ENCODE measurements around the gene PDXDC1.
"Not testable (repeated sequence)": the region's sequence is repeated elsewhere in the genome, so short reads cannot be mapped to it uniquely, and the experiment has no call there.

Gene PDXDC1, protein sequence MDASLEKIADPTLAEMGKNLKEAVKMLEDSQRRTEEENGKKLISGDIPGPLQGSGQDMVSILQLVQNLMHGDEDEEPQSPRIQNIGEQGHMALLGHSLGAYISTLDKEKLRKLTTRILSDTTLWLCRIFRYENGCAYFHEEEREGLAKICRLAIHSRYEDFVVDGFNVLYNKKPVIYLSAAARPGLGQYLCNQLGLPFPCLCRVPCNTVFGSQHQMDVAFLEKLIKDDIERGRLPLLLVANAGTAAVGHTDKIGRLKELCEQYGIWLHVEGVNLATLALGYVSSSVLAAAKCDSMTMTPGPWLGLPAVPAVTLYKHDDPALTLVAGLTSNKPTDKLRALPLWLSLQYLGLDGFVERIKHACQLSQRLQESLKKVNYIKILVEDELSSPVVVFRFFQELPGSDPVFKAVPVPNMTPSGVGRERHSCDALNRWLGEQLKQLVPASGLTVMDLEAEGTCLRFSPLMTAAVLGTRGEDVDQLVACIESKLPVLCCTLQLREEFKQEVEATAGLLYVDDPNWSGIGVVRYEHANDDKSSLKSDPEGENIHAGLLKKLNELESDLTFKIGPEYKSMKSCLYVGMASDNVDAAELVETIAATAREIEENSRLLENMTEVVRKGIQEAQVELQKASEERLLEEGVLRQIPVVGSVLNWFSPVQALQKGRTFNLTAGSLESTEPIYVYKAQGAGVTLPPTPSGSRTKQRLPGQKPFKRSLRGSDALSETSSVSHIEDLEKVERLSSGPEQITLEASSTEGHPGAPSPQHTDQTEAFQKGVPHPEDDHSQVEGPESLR

GRCh38 chr16:14974656-14975417 is at the start of gene PDXDC1:
TSS of gene PDXDC1 (plus strand) at chr16:14975026. CDS start at chr16:14975200, 174 bp downstream.
- peak; percentile 96 for DNase-seq (ENCODE audit: low read depth)

- not testable (repeated sequence) for DNase-seq (ENCODE audit: low read depth)
Observed at GRCh38 chr16:14928064-14928714, 46.6 kb upstream of the PDXDC1 start.

DNA sequence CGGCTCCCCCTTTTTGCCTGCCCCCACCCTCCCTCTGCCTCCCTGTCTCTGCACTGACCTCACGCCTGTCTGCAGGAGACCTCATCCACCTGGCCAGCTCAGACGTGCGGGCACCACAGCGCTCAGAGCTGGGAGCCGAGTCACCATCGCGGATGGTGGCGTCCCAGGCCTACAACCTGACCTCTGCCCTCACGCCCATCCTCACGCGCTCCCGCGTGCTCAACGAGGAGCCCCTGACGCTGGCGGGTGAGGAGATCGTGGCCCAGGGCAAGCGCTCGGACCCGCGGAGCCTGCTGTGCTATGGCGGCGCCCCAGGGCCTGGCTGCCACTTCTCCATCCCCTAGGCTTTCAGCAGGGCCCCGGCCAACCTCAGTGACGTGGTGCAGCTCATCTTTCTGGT is 45.6 kb upstream of the PDXDC1 start:
- DNase-seq (ENCODE audit: low read depth): not testable (repeated sequence)

DNA sequence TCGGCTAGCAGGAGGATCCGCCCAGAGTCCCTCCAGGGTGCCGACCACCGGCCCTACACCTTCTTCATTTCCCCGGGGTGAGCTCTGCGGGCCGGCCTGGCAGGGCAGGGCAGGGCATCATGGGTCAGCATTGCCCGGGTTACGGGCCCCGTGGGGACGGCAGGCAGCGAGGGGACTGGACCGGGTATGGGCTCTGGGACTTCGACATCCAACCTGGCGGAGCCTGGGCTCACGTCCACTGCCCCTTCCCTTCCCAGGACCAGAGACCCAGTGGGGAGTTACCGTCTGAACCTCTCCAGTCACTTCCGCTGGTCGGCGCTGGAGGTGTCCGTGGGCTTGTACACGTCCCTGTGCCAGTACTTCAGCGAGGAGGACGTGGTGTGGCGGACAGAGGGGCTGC is 44.6 kb upstream of the PDXDC1 start:
- not testable (repeated sequence) for DNase-seq (ENCODE audit: low read depth)

GRCh38 chr16:14930971-14931370 is 43.9 kb upstream of the PDXDC1 start:
- DNase-seq (ENCODE audit: low read depth): not testable (repeated sequence)

- not testable (repeated sequence) for DNase-seq (ENCODE audit: low read depth)
Observed at GRCh38 chr16:14932581-14933375, 42.0 kb upstream of the PDXDC1 start.

DNA sequence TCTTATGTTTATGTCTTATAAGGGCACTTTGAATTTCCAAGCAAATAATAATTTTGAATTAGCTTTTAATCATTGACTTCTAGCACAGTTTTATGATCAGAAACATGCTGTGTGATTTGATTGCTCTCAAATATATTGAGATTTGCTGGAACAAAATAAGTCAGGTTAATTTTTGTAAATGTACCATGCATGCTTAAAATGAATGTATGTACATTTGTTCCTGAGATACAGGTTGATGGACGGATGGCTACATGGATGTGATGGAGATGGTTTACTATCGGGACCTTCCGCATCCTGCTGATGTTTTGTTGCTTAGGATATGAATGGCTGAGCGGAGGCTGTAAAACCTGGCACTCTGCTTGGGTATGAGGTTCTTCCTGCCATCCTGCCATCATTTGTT is 37.7 kb upstream of the PDXDC1 start, which contains the start of gene NPIPA1:
Gene NPIPA1, plus strand, starts transcription at position 301 of the 400 bp plus-strand sequence. Its CDS starts 0 bp downstream, at position 301.
- not testable (repeated sequence) for DNase-seq (ENCODE audit: low read depth)

DNA sequence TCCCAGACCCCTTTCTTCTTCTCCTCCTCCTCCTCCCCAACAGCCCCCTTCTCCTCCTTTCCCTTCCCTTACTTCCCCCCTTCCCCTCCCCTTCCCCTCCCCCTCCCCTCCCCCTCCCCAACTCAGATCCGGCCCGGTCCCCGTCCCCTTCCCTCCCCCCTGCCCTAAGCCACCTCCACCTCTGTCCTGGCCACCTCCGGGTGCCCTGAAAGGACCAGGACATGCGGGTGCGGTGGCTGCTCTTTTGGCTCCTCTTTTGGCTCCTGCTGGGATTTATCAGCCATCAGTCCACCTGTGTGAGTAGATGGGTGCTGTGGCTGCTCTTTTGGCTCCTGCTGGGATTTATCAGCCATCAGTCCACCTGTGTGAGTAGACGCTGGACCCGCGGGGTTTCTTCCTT is 36.8 kb upstream of the PDXDC1 start:
- not testable (repeated sequence) for DNase-seq (ENCODE audit: low read depth)

- DNase-seq (ENCODE audit: low read depth): not testable (repeated sequence)
Observed at GRCh38 chr16:14942686-14943085, 32.1 kb upstream of the PDXDC1 start.

GRCh38 chr16:14955546-14956231 is 19.1 kb upstream of the PDXDC1 start:
- DNase-seq (ENCODE audit: low read depth): no peak

GRCh38 chr16:14957576-14958322 is 17.1 kb upstream of the PDXDC1 start:
- no peak for DNase-seq (ENCODE audit: low read depth)

DNA sequence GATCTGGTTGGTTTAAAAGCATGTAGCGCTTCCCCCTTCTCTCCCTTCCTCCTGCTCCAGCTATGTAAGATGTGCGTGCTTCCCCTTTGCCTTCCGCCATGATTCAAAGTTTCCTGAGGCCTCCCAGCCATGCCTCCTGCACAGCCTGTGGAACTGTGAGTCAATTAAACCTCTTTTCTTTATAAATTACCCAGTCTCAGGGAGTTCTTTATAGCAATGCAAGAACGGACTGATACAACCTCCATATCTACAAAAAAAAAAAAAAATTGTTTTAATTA is 16.6 kb upstream of the PDXDC1 start:
- no peak for DNase-seq (ENCODE audit: low read depth)

DNA sequence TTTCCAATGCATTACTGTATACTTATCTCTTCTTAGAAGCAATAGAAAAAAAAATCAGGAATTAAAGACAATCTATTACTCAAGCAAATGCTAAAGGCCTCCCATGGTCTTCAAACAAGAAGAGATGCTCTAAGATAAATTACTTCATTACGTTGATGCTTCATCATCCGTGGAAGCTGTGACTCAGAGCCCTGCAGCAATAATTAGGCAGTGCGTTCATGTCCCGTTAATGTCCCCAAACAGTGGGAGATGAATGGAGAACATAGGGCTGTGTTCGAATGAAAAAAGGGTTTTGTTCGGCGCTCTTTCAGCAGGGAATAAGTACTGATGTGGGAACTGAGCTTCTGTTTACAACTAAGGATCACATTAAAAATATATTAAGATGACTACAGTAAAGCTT is 15.9 kb upstream of the PDXDC1 start:
- DNase-seq (ENCODE audit: low read depth): no peak

DNA sequence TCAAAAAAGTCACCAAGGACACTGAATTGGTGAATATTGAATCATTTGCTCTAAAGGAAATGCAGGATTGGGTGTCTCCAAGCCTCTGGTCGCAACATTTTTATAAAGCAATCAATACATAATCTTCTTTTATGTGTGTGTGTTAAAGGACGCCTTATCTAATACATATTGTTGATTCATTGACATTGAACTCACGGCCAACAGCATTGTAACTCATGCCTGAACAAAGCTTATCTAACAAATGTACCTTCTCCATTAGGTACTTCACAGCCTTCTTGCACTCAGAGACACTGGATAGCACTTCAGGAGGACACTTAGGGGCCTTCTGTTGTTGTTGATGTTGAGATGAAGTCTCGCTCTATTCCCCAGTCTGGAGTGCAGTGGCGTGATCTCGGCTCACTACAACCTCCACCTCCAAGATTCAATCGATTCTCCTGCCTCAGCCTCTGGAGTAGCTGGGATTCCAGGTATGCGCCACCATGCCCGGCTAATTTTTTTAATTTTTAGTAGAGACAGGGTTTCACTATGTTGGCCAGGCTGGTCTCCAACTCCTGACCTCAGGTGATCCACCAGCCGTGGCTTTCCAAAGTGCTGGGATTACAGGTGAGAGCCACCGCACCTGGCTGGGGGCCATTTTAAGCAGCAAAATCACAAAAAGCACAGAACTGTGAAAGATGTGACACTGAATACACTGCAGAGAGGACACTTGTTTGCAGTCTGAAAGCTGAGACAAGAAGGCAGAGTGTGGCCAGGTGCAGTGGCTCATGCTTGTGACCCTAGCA is 13.2 kb upstream of the PDXDC1 start:
- DNase-seq (ENCODE audit: low read depth): no peak

GRCh38 chr16:14963281-14964173 is 11.3 kb upstream of the PDXDC1 start:
- no peak for DNase-seq (ENCODE audit: low read depth)

DNA sequence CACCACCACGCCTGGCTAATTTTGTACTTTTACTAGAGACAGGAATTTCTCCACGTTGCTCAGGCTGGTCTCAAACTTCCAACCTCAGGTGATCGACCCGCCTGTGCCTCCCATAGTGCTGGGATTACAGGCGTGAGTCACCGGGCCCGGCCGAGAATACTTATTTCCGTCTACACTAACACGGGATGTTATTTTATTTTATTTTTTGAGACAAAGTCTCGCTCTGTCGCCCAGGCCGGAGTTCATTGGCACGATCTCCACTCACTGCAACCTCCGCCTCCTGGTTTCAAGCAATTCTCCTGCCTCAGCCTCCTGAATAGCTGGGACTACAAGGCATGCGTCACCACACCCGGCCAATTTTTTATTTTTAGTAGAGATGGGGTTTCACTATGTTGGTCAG is 9.5 kb upstream of the PDXDC1 start:
- no peak for DNase-seq (ENCODE audit: low read depth)

GRCh38 chr16:14969795-14970194 is 5.0 kb upstream of the PDXDC1 start:
- DNase-seq (ENCODE audit: low read depth): not testable (repeated sequence)
